Measurements from ENCODE around the gene CNTN5.

CNTN5 gene

GRCh38 chr11:99371257-99371656 lies 350.5 kb downstream of the CNTN5 start:
- ATAC-seq (replicated peaks; ENCODE audit: extremely low read depth, poor library complexity, severe bottlenecking): no peak
- Mint-ChIP-seq H3K4me3 (no peak overlapping the region), H3K27me3 (no peaks in the 10 kb centered on the region), H3K27ac (ENCODE audit: low read depth) (no peak overlapping the region), H3K4me1 (no peaks in the 10 kb centered on the region), H3K36me3 (ENCODE audit: insufficient read depth) (no peaks in the 10 kb centered on the region), H3K9me3 (peaks cover 8% of the 10 kb centered on the region)
- DNase-seq (ENCODE audit: low spot score in 2 of 2): no peak

- H3K4me1 Mint-ChIP-seq: no peaks in the 10 kb centered on the region
- peaks cover 10% of the 10 kb centered on the region for H3K9me3 Mint-ChIP-seq
- no peaks in the 10 kb centered on the region for H3K36me3 Mint-ChIP-seq (ENCODE audit: insufficient read depth)
- no peak overlapping the region for H3K4me3 Mint-ChIP-seq
- DNase-seq (ENCODE audit: low spot score in 2 of 2) (no peak), ATAC-seq (replicated peaks; ENCODE audit: extremely low read depth, poor library complexity, severe bottlenecking) (no peak)
- H3K27me3 Mint-ChIP-seq: no peaks in the 10 kb centered on the region
- H3K27ac Mint-ChIP-seq (ENCODE audit: low read depth): no peak overlapping the region
Measured at GRCh38 chr11:99376463-99376862, 355.7 kb downstream of the CNTN5 start.

GRCh38 chr11:99383648-99384245 lies 363.0 kb downstream of the CNTN5 start:
- no peaks in the 10 kb centered on the region for H3K27me3 Mint-ChIP-seq
- H3K9me3 Mint-ChIP-seq: no peaks in the 10 kb centered on the region
- no peak for DNase-seq (ENCODE audit: low spot score in 2 of 2)
- H3K4me1 Mint-ChIP-seq: no peaks in the 10 kb centered on the region
- H3K27ac Mint-ChIP-seq (ENCODE audit: low read depth): no peak overlapping the region
- no peak for ATAC-seq (replicated peaks; ENCODE audit: extremely low read depth, poor library complexity, severe bottlenecking)
- H3K4me3 Mint-ChIP-seq: no peak overlapping the region
- H3K36me3 Mint-ChIP-seq (ENCODE audit: insufficient read depth): no peaks in the 10 kb centered on the region

- Mint-ChIP-seq H3K36me3 (ENCODE audit: insufficient read depth) (no peaks in the 10 kb centered on the region), H3K4me3 (no peak overlapping the region), H3K27ac (ENCODE audit: low read depth) (no peak overlapping the region), H3K9me3 (peaks cover 15% of the 10 kb centered on the region), H3K4me1 (no peaks in the 10 kb centered on the region), H3K27me3 (no peaks in the 10 kb centered on the region)
- no peak for DNase-seq (ENCODE audit: low spot score in 2 of 2)
- ATAC-seq (replicated peaks; ENCODE audit: extremely low read depth, poor library complexity, severe bottlenecking): no peak
Measured at GRCh38 chr11:99391245-99391644, 370.5 kb downstream of the CNTN5 start.

GRCh38 chr11:99406345-99406744 lies 385.6 kb downstream of the CNTN5 start:
- H3K9me3 Mint-ChIP-seq: peaks cover 22% of the 10 kb centered on the region
- H3K27ac Mint-ChIP-seq (ENCODE audit: low read depth): no peak overlapping the region
- DNase-seq (ENCODE audit: low spot score in 2 of 2) (no peak), ATAC-seq (replicated peaks; ENCODE audit: extremely low read depth, poor library complexity, severe bottlenecking) (no peak)
- H3K4me3 Mint-ChIP-seq: no peak overlapping the region
- no peaks in the 10 kb centered on the region for H3K36me3 Mint-ChIP-seq (ENCODE audit: insufficient read depth)
- H3K4me1 Mint-ChIP-seq: no peaks in the 10 kb centered on the region
- no peaks in the 10 kb centered on the region for H3K27me3 Mint-ChIP-seq

GRCh38 chr11:99410636-99411035 lies 389.9 kb downstream of the CNTN5 start:
- Mint-ChIP-seq H3K27me3 (no peaks in the 10 kb centered on the region), H3K27ac (ENCODE audit: low read depth) (no peak overlapping the region), H3K4me3 (no peak overlapping the region), H3K9me3 (peaks cover 28% of the 10 kb centered on the region), H3K4me1 (no peaks in the 10 kb centered on the region), H3K36me3 (ENCODE audit: insufficient read depth) (no peaks in the 10 kb centered on the region)
- ATAC-seq (replicated peaks; ENCODE audit: extremely low read depth, poor library complexity, severe bottlenecking) (no peak), DNase-seq (ENCODE audit: low spot score in 2 of 2) (no peak)

- H3K27me3 Mint-ChIP-seq: no peaks in the 10 kb centered on the region
- no peak overlapping the region for H3K4me3 Mint-ChIP-seq
- no peak for ATAC-seq (replicated peaks; ENCODE audit: extremely low read depth, poor library complexity, severe bottlenecking)
- H3K9me3 Mint-ChIP-seq: peaks cover 28% of the 10 kb centered on the region
- H3K36me3 Mint-ChIP-seq (ENCODE audit: insufficient read depth): no peaks in the 10 kb centered on the region
- no peak for DNase-seq (ENCODE audit: low spot score in 2 of 2)
- no peak overlapping the region for H3K27ac Mint-ChIP-seq (ENCODE audit: low read depth)
- H3K4me1 Mint-ChIP-seq: no peaks in the 10 kb centered on the region
Measured at GRCh38 chr11:99418927-99419720, 398.4 kb downstream of the CNTN5 start.

GRCh38 chr11:99419991-99420390 lies 399.2 kb downstream of the CNTN5 start:
- H3K4me1 Mint-ChIP-seq: no peaks in the 10 kb centered on the region
- H3K27ac Mint-ChIP-seq (ENCODE audit: low read depth): no peak overlapping the region
- DNase-seq (ENCODE audit: low spot score in 2 of 2) (no peak), ATAC-seq (replicated peaks; ENCODE audit: extremely low read depth, poor library complexity, severe bottlenecking) (no peak)
- no peak overlapping the region for H3K4me3 Mint-ChIP-seq
- peaks cover 25% of the 10 kb centered on the region for H3K9me3 Mint-ChIP-seq
- H3K27me3 Mint-ChIP-seq: no peaks in the 10 kb centered on the region
- no peaks in the 10 kb centered on the region for H3K36me3 Mint-ChIP-seq (ENCODE audit: insufficient read depth)

- ATAC-seq (replicated peaks; ENCODE audit: extremely low read depth, poor library complexity, severe bottlenecking): no peak
- H3K9me3 Mint-ChIP-seq: peaks cover 24% of the 10 kb centered on the region
Measured at GRCh38 chr11:99422581-99423427, 402.1 kb downstream of the CNTN5 start.

GRCh38 chr11:99423428-99423983 lies 402.8 kb downstream of the CNTN5 start:
- no peaks in the 10 kb centered on the region for H3K36me3 Mint-ChIP-seq (ENCODE audit: insufficient read depth)
- DNase-seq (ENCODE audit: low spot score in 2 of 2) (no peak), ATAC-seq (replicated peaks; ENCODE audit: extremely low read depth, poor library complexity, severe bottlenecking) (no peak)
- no peak overlapping the region for H3K4me3 Mint-ChIP-seq
- no peaks in the 10 kb centered on the region for H3K4me1 Mint-ChIP-seq
- peaks cover 24% of the 10 kb centered on the region for H3K9me3 Mint-ChIP-seq
- no peaks in the 10 kb centered on the region for H3K27me3 Mint-ChIP-seq
- no peak overlapping the region for H3K27ac Mint-ChIP-seq (ENCODE audit: low read depth)

More at GRCh38 chr11:99422581-99423427, 402.1 kb downstream of the CNTN5 start:
- Mint-ChIP-seq H3K36me3 (ENCODE audit: insufficient read depth) (no peaks in the 10 kb centered on the region), H3K27ac (ENCODE audit: low read depth) (no peak overlapping the region), H3K27me3 (no peaks in the 10 kb centered on the region), H3K4me1 (no peaks in the 10 kb centered on the region), H3K4me3 (no peak overlapping the region)
- DNase-seq (ENCODE audit: low spot score in 2 of 2): no peak

- Mint-ChIP-seq H3K27me3 (no peaks in the 10 kb centered on the region), H3K9me3 (peaks cover 29% of the 10 kb centered on the region), H3K4me1 (no peaks in the 10 kb centered on the region), H3K36me3 (ENCODE audit: insufficient read depth) (no peaks in the 10 kb centered on the region), H3K4me3 (no peak overlapping the region), H3K27ac (ENCODE audit: low read depth) (no peak overlapping the region)
- DNase-seq (ENCODE audit: low spot score in 2 of 2): no peak
- no peak for ATAC-seq (replicated peaks; ENCODE audit: extremely low read depth, poor library complexity, severe bottlenecking)
Measured at GRCh38 chr11:99424313-99425084, 403.8 kb downstream of the CNTN5 start.

- H3K9me3 Mint-ChIP-seq: peaks cover 29% of the 10 kb centered on the region
- no peaks in the 10 kb centered on the region for H3K36me3 Mint-ChIP-seq (ENCODE audit: insufficient read depth)
- no peak overlapping the region for H3K27ac Mint-ChIP-seq (ENCODE audit: low read depth)
- DNase-seq (ENCODE audit: low spot score in 2 of 2): no peak
- no peak for ATAC-seq (replicated peaks; ENCODE audit: extremely low read depth, poor library complexity, severe bottlenecking)
- H3K4me3 Mint-ChIP-seq: no peak overlapping the region
- no peaks in the 10 kb centered on the region for H3K27me3 Mint-ChIP-seq
- no peaks in the 10 kb centered on the region for H3K4me1 Mint-ChIP-seq
Measured at GRCh38 chr11:99425596-99425995, 404.8 kb downstream of the CNTN5 start.

Measured in central memory CD8-positive, alpha-beta T cell (primary cell).